MCF 10A (cell line): ENCODE results near the gene DSTYK. TPM values are rescaled to one million over a fixed set of nuclear protein-coding genes. Genes with fewer than 3 reads are reported as not detected.

Source experiments
- BruUV-seq: library from RNA; stranded (reverse); fragments of 400-500 nt; replicated peaks from 2 replicates; lab custom pipeline; 2021; lab: Mats Ljungman, UMichigan
- CTCF ChIA-PET: fragments of 300-600 bp; sonication (Branson Sonifier 250); formaldehyde crosslinking; extraction: SDS; loops from one replicate; lab custom pipeline; 2021; ENCODE audit warnings: antibody characterized with exemption, inconsistent platforms; lab: Yijun Ruan, JAX
- POLR2A ChIA-PET: fragments of 300-600, 350-650 bp; sonication (Branson Sonifier 250); formaldehyde crosslinking; extraction: SDS; loops from one replicate; lab custom pipeline; 2020; ENCODE audit warnings: antibody characterized with exemption, inconsistent platforms; lab: Yijun Ruan, JAX
- DNase-seq: peaks from one replicate; pipeline ENCODE4 v3.0.0-alpha.2; 2018; ENCODE audit not compliant: unreplicated experiment
- H3K27ac Mint-ChIP-seq: one replicate; pipeline ENCODE4 v1.8.0; 2022; ENCODE audit warnings: mild to moderate bottlenecking, low read depth, mixed read lengths; ENCODE audit not compliant: unreplicated experiment
- H3K27me3 Mint-ChIP-seq: one replicate; pipeline ENCODE4 v1.8.0; 2022; ENCODE audit warnings: mixed read lengths; ENCODE audit not compliant: insufficient read depth, unreplicated experiment
- H3K36me3 Mint-ChIP-seq: one replicate; pipeline ENCODE4 v1.8.0; 2022; ENCODE audit warnings: mild to moderate bottlenecking, moderate library complexity, mixed read lengths; ENCODE audit not compliant: insufficient read depth, unreplicated experiment
- H3K4me1 Mint-ChIP-seq: one replicate; pipeline ENCODE4 v1.8.0; 2022; ENCODE audit warnings: mixed read lengths; ENCODE audit not compliant: insufficient read depth, unreplicated experiment
- H3K4me3 Mint-ChIP-seq: one replicate; pipeline ENCODE4 v1.8.0; 2022; ENCODE audit warnings: mild to moderate bottlenecking, moderate library complexity, mixed read lengths; ENCODE audit not compliant: unreplicated experiment
- H3K9me3 Mint-ChIP-seq: one replicate; pipeline ENCODE4 v1.8.0; 2022; ENCODE audit warnings: mixed read lengths; ENCODE audit not compliant: unreplicated experiment
- intact Hi-C: fragments of 100-400 bp; cut with micrococcal nuclease; formaldehyde crosslinking; loops from 2 replicates; pipeline ENCODE4 v1.14.1; 2022
- total RNA-seq: library from RNA; stranded (reverse); gene quantifications from 2 replicates; pipeline ENCODE4 v1.2.3, GENCODE V29; 2022
- TF ChIP-seq, protein P1 (sequence below): fragments of 200-600 bp; IDR thresholded peaks from one replicate; pipeline ENCODE4 v1.8.0; 2022; ENCODE audit warnings: antibody characterized with exemption, mild to moderate bottlenecking; ENCODE audit not compliant: unreplicated experiment

DSTYK gene
- total RNA-seq, 1 experiment from 2014 or later: 18.4 TPM

DNA sequence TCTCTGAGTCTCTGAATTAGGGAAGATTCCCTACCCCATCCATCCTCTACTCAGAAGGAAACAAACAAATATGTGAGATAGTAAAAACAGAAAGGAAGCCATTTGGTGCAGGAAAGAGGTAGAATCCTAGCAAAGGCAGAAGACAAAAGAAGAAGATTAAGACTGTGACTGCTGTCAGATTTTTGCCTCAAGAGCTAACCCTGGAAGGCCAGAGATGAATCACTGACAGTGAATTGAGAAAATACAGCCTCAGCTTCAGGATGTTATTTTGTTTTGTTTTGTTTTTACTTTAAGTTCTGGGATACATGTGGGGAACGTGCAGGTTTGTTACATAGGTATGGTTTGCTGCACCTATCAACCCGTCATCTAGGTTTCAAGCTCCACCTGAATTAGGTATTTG, 31.7 kb downstream of the DSTYK start:
- no TSS peak for BruUV-seq
- intact Hi-C loops: no loop called here
- Mint-ChIP-seq H3K36me3 (peaks cover 11% of the 10 kb centered on the region), H3K4me3 (no peak overlapping the region), H3K4me1 (peaks cover 12% of the 10 kb centered on the region), H3K9me3 (no peaks in the 10 kb centered on the region), H3K27me3 (no peaks in the 10 kb centered on the region), H3K27ac (no peak overlapping the region)
- TF ChIP-seq, protein P1, sequence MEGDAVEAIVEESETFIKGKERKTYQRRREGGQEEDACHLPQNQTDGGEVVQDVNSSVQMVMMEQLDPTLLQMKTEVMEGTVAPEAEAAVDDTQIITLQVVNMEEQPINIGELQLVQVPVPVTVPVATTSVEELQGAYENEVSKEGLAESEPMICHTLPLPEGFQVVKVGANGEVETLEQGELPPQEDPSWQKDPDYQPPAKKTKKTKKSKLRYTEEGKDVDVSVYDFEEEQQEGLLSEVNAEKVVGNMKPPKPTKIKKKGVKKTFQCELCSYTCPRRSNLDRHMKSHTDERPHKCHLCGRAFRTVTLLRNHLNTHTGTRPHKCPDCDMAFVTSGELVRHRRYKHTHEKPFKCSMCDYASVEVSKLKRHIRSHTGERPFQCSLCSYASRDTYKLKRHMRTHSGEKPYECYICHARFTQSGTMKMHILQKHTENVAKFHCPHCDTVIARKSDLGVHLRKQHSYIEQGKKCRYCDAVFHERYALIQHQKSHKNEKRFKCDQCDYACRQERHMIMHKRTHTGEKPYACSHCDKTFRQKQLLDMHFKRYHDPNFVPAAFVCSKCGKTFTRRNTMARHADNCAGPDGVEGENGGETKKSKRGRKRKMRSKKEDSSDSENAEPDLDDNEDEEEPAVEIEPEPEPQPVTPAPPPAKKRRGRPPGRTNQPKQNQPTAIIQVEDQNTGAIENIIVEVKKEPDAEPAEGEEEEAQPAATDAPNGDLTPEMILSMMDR: no peak
- ChIA-PET POLR2A (interaction anchor here (1.2 to 6.9 kb wide), 2 partner anchors 11 to 58 kb away, joined by 3 to 42 read pairs; partner anchors contain the start of gene RBBP5), CTCF (interaction anchor here (0.6 to 3.4 kb wide), 5 partner anchors 23 to 204 kb away, joined by 3 to 15 read pairs (median 3); no protein-coding TSS in a partner anchor)
- no peak for DNase-seq

DNA sequence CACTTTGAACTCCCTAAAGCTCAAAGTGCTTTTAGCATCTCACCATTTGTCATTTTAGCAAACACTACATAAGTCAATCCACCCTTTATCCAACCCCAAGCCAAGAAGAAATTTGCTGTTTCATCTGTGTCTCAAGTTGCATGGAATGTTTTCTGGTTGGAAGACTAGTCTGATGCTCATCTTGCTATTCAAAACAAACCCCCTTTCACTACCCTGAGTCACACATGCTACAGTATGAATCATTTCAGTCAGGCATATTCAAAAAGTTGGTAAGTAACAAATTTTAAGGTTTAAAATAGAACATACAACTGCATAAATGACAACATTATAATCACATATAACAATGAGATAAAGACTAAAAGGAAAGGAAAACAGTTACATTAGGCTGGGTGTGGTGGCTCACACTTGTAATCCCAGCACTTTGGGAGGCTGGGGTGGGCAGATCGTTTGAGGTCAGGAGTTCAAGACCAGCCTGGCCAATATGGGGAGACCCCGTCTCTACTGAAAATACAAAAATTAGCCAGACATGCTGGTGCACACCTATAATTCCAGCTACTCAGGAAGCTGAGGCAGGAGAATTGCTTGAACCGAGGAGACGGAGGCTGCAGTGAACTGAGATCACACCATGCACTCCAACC, 38.7 kb downstream of the DSTYK start:
- BruUV-seq: no TSS peak
- H3K4me3 Mint-ChIP-seq: no peak overlapping the region
- ChIA-PET POLR2A (interaction anchor here (0.6 to 3.1 kb wide), 6 partner anchors 9 to 506 kb away, joined by 3 to 13 read pairs (median 4); partner anchors contain the start of genes DSTYK and RBBP5), CTCF (interaction anchor here (0.6 to 2.9 kb wide), 9 partner anchors 21 to 1685 kb away, joined by 3 to 26 read pairs (median 4); partner anchors contain the start of gene RBBP5)
- H3K27me3 Mint-ChIP-seq: no peaks in the 10 kb centered on the region
- H3K9me3 Mint-ChIP-seq: no peaks in the 10 kb centered on the region
- peaks cover 45% of the 10 kb centered on the region for H3K36me3 Mint-ChIP-seq
- intact Hi-C loops: no loop called here
- H3K27ac Mint-ChIP-seq: peak overlapping the region; percentile 95
- TF ChIP-seq, protein P1: no peak
- peaks cover 15% of the 10 kb centered on the region for H3K4me1 Mint-ChIP-seq
- DNase-seq: peak; percentile 93

DNA sequence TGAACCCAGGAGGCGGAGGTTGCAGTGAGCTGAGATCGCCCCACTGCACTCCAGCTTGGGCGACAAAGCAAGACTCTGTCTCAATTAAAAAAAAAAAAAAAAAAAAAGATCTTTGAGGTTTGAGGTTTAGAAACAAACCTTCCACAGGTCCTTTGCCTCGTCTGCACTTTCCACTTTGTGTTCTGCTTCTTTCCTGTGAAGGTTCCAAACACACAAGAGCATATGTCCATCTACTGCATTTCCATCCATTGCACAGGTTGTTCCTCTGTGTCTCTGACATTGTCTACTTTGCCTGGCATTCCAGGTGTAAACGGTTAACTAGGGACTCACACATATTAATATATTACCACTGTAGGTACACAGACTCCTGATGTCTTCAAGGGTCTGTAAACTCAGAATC, 40.1 kb downstream of the DSTYK start:
- TF ChIP-seq, protein P1: no peak
- BruUV-seq: no TSS peak
- H3K36me3 Mint-ChIP-seq: peaks cover 53% of the 10 kb centered on the region
- intact Hi-C loops: no loop called here
- H3K27ac Mint-ChIP-seq: no peak overlapping the region
- no peak overlapping the region for H3K4me3 Mint-ChIP-seq
- no peak for DNase-seq
- H3K27me3 Mint-ChIP-seq: no peaks in the 10 kb centered on the region
- ChIA-PET CTCF (interaction anchor here (1.3 kb wide), 1 partner anchor 30 kb away, joined by 4 read pairs; no protein-coding TSS in a partner anchor), POLR2A (interaction anchor here (2.0 to 3.1 kb wide), 2 partner anchors 21 to 39 kb away, joined by 4 to 13 read pairs; partner anchors contain the start of gene DSTYK)
- no peaks in the 10 kb centered on the region for H3K9me3 Mint-ChIP-seq
- H3K4me1 Mint-ChIP-seq: peaks cover 15% of the 10 kb centered on the region

DNA sequence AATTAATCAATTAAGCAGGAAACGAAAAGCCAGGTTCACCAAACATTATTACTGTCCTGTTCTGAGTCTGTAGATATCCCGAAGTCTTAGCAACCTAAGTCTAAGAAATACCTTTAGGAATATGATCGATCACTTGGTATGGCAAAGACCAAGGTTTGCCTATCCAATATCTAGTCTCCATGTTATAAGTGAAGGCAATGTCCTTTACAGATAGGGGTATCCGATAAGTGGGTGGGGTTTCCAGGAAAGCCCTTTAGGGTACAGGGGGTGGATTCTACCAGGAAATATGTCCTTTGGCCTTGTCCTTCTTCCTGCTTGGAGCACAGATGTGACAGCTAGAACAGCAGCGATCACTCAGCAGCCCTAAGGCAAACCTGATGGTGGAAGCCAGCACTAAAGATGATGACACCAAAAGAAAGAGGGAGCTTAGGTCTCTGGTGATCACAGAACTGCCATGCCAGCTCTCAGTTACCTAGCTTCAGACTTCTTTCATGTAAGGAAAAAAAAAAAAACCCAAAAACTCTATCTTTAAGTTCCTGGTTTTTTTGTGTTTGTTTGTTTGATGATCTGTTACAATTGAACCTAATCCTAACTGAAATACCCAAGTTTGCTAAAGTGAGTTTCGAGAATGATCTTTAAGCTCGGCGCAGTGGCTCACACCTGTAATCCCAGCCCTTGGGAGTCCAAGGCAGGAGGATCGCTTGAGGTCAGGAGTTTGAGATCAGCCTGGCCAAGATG, 40.8 kb downstream of the DSTYK start:
- H3K9me3 Mint-ChIP-seq: no peaks in the 10 kb centered on the region
- TF ChIP-seq, protein P1: no peak
- POLR2A ChIA-PET: interaction anchor here (1.1 to 3.1 kb wide), 3 partner anchors 20 to 58 kb away, joined by 3 to 13 read pairs (median 4); partner anchors contain the start of gene DSTYK
- H3K27ac Mint-ChIP-seq: no peak overlapping the region
- H3K27me3 Mint-ChIP-seq: no peaks in the 10 kb centered on the region
- no TSS peak for BruUV-seq
- intact Hi-C loops: no loop called here
- no peak for DNase-seq
- no peak overlapping the region for H3K4me3 Mint-ChIP-seq
- H3K4me1 Mint-ChIP-seq: peaks cover 11% of the 10 kb centered on the region
- CTCF ChIA-PET: interaction anchor here (0.5 to 0.7 kb wide), 4 partner anchors 15 to 501 kb away, joined by 3 to 4 read pairs (median 4); no protein-coding TSS in a partner anchor
- H3K36me3 Mint-ChIP-seq: peaks cover 56% of the 10 kb centered on the region
